GM19452 (cell line): ENCODE results near the gene PLAGL2.

Experiments
- ATAC-seq: cut with Tn5 transposase; IDR thresholded peaks from one replicate; pipeline ENCODE4 v1.9.1; 2021; ENCODE audit not compliant: unreplicated experiment

The PLAGL2 gene

DNA sequence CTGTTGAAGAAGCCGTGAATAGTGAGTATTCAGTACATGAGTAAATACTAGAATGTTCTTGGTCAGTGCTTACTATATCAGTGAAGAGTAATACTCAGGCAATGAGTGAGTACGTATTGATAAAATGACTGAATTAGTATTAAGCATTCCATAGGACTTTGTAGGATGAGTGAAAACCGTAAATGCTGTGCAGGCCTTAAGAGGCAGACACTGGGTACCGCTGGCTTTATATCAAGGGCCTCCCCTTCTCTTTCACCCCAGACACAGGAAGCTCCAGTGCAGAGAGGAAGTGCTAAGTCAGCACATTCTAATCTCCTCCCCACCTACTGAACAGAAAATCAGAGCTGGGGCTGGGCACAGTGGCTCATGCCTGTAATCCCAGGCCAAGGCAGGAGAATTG lies 24.3 kb upstream of the PLAGL2 start:
- ATAC-seq: no peak

DNA sequence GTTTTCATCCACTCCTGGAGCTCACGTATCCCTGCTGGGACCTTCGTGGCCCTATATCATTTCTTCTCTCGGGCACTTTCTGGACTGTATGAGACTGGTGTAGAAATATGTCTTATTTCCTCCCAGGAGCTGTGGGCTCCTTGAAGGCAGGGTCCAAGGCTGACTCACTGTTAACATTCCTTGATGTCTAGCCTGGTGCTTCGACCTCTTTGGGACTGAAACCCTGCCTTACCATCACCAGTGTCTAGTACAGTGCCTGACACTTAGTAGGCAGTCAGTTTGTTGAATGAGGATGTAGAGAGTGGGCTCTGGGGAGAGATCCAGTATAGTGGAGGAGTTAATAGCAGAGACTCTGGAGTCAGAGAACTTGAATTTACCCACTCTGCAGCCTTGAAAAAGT lies 23.7 kb upstream of the PLAGL2 start:
- no peak for ATAC-seq

DNA sequence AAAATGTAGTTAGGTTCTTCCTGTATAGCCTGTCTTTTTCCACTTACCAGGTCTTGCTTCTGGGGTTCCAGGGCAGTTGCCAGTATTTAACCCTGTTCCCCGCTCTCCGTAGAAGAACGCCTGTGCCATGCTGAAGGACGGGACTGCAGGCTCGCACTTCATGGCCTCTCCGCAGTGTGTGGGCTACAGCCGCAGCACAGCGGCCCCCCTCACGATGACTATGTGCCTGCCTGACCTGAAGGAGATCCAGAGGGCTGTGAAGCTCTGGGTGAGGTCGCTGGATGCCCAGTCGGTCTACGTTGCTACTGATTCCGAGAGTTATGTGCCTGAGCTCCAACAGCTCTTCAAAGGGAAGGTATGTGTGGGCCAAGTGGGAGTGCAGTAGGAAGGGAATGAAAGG lies 23.2 kb upstream of the PLAGL2 start:
- ATAC-seq: no peak

DNA sequence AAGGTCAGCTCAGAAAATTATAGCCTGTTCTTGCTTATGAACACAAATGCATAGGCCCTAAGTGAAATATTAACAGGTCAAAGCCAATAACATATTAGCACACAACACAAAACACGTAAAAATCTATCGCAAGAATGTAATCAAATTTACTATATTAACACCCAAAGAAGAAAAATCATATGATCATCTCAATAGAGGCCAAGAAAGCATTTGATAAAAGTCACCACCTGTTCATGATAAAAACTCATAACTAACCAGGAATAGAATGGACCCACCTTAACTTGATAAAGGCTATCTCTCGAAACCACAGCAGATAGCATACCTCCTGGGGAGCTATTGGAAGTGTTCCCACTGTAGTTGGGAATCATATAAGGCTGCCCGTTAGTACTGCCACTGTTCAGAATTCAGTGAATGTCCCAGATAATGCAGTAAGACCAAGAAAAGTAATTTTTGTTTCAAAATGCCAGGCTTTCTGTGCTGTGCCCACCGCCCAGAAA lies 21.8 kb upstream of the PLAGL2 start:
- no peak for ATAC-seq

DNA sequence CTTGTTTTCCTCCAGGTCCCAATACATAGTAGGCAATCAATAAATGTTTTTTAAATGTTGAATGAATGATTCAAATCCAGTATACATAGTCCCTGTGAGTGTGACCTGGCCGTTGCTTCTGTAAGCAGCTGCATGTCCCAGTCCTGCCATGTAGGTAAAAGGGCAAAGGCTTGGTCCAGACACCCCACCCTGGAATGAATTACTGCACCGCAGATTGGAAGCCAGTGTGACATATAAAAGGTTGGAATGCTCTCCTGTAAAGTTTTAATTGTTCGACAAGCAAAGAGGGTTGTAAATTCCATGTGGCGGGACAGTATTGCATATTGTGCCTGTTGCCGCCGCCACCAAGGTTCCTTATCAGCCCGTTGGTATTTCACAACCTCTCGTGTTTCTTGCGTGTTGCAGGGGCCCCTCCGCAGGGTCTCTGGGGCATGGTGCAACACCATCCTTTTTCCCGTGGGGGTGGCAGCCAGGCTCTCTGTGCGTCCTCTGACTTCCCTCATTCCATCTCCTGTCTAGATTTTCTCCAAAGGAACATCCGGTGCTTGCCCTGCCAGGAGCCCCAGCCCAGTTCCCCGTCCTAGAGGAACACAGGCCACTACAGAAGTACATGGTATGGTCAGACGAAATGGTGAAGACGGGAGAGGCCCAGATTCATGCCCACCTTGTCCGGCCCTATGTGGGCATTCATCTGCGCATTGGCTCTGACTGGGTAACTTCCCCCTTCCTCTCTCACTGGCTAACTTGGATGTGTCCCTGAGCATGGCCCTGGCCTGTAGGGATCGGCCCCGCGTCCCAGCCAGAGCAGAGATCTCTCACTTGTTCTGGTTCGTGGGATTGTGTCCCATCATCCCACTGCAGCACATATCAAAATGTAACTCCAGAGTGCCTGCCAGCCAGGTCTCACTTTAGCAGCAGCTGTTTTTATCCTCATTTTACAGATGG lies 20.5 kb upstream of the PLAGL2 start:
- no peak for ATAC-seq

DNA sequence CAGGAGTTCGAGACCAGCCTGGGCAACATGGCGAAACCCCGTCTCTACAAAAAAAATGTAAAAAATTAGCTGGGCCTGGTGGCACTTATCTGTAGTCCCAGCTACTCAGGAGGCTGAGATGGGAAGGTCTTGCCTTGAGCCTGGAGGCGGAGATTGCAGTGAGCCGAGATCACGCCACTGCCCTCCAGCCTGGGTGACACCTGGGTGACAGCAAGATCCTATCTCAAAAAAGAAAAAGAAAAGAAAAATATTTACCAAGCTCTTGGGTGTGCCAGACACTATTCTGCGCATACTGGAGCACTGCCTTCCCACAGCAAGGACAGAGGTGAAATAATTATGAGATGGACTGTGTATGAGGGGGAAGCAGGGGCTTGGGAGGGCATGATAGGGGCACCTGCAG lies 19.8 kb upstream of the PLAGL2 start:
- no peak for ATAC-seq

DNA sequence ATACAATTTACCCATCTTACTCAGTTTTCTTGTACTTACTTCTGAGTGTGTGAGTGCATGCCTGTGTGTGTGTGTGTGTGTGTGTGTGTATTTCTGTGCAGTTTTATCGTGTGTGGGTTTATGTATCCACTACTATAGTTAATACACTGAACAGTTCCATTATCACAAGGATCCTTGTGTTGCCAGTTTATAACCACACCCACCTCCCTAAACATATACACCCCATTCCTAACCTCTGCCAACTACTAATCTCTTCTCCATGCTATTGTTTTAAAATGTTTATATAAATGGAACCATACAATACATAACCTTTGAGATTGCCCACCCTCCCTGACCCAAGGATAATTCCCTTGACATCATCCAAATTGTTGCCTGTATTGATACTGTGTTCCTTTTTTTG lies 18.8 kb upstream of the PLAGL2 start:
- no peak for ATAC-seq

DNA sequence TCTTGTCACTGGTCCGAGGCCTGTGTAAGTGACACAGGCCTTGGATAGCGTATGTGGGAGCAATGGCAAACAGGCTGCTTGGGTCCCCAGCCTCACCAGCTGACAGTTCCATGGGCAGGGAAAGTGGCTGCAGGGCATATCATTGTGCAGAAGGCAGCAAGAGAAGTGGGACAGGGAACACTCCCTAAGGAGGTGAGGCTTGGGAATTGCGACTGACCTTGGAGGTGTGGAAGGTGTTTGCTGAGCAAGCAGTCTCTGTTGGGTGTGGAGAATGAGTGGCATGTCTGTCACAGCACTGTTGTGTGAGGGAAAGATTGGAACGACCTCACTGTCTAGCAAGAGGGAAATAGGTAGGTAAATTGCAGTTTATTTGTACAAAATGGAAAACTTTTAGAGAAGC lies 16.9 kb upstream of the PLAGL2 start:
- ATAC-seq: no peak

DNA sequence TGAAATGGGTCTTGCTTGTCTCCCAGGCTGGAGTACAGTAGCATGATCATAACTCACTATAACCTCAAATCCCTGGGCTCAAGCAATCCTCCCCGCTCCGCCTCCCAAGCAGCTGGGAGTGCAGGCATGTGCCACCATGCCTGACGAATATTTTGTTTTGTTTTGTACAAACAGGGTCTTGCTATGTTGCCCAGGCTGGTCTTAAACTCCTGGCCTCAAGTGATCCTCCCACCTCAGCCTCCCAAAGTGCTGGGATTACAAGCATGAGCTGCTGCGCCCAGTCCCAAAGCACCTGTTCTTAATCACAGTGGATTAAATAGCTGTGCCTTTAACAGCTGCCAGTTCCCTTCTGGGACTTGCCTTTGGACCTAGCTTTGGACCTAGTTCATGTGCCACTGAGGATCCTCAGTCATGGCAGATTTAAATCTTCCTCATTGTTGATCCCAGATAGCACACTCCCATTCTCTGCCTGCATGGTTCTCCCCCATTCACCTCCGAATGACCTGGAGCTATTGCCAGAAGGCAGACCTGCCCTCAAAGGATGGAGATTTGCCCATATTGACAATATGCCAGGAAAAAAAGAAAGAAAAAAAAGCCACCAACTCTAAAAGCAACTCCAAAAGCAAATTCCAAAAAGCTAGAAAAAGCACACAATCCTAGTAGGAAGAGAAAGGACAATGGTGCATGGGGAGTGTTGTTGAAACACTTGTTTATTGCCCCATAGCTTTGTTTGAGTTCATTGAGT lies 10.8 kb upstream of the PLAGL2 start:
- ATAC-seq: no peak

DNA sequence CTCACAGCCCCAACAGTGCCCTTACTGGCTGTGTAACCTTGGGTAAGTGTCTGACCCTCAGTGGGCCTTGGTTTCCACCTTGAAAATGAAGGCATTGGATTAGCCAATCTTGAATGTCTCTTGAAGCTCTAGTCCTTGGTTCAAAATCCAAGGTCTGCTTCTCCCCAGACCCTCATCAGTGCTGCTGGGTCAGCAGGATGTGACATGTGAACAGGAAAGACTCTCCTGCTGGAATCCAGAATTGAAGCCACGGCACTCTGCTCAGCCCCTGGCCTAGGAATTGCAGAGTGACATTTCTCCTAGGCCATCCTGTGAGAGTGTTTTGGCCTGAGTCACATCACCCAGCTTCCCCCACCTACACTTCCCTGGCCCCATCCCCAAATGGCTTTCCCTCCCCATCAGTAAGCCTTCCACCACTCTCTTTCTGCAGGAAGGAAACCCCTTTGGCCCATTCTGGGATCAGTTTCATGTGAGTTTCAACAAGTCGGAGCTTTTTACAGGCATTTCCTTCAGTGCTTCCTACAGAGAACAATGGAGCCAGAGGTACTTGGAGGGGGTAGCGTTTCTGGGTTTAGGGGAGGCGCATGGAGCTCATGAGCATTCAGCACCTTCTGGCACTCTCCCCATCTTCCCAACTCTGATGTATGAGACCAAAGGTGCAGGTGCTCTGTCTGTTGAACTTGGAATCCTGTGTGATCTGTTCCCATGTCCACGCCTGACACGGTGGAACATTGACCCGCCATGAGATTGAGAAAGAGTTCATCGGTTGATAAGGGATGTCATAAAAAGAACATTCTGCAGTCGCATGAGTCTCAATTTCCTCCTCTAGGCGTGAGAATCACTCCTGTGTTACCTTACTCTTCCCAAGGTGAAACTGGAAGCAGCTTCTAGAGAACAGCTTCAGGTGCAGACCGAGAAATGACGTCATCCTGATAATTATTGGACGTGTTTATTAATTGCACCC lies 8.9 kb upstream of the PLAGL2 start:
- ATAC-seq: no peak

DNA sequence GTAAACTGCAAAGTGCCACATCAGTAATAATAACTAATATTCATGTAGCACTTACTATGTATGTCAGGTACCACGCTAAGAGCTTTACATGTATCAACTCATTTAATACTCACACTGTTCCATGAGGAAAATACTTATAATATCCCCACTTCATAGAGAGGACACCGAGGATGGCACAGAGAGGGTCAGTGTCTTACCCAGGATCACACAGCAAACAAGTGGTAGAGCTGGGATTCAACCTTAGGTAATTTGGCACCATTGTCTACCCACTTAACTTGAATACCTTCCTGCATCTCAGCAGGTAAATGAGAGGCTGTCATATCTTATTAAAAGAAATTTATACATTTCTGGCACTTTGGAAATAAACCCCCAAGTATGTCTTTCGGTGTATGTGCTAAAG lies 8.2 kb upstream of the PLAGL2 start:
- ATAC-seq: no peak

DNA sequence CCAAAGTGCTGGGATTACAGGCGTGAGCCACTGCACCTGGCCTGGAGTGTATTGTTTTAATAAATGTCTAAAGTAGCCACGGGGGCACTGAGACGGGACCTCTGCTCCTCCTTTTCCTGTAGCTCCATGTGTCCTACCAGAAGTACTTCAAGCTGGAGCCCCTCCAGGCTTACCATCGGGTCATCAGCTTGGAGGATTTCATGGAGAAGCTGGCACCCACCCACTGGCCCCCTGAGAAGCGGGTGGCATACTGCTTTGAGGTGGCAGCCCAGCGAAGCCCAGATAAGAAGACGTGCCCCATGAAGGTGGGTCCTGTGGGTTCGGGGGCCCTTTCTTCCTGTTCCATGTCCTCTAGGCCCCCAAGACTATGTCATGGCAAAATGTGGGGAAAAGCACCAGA lies 7.6 kb upstream of the PLAGL2 start:
- no peak for ATAC-seq

DNA sequence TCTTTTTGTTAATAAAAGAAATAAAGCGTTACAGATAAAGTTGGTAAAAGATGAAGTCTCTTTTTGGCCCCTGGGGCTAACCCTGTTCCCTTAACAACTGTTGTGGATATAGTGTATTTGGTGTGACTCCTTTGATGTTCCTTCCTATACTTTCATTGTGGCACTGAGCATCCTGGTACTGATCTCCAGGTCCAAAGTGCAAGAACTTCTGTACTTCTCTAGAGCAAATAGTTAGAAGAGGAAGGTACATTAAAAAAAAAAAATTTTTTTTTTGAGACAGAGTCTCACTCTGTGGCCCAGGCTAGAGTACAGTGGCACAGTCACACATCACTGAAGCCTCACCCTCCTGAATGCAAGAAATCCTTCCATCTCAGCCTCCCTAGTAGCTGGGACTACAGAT lies 6.3 kb upstream of the PLAGL2 start:
- no peak for ATAC-seq

DNA sequence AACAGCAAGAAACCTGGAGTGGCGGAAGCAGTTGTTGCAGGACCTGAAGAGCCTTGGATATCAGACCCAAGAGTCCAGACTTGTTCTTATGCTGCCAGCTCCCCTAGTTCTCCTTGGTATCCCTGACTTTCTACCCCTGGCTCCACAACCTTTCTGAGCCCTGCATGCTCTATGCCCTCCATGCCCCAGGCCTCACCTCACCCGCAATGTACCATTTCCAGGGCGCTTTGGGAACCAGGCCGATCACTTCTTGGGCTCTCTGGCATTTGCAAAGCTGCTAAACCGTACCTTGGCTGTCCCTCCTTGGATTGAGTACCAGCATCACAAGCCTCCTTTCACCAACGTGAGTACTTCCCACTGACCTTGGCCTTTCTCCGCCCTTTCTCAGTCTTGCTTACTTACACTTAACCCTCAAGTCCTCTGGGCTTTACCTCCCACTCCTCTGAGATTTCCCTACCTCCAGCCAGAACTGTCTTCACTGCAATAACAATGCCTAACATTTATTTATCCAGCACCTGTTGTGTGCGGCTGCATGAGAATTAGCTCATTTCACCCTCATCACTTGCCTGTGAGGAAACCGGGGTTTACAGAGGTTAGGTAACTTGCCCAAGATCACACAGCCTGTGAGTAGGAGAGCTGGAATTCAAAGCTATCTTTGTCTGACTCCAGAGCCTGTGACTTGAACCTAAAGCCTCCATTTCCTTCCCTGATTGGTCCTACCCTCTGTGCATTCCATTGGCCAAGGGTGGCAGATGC lies 2.5 kb upstream of the PLAGL2 start:
- no peak for ATAC-seq

DNA sequence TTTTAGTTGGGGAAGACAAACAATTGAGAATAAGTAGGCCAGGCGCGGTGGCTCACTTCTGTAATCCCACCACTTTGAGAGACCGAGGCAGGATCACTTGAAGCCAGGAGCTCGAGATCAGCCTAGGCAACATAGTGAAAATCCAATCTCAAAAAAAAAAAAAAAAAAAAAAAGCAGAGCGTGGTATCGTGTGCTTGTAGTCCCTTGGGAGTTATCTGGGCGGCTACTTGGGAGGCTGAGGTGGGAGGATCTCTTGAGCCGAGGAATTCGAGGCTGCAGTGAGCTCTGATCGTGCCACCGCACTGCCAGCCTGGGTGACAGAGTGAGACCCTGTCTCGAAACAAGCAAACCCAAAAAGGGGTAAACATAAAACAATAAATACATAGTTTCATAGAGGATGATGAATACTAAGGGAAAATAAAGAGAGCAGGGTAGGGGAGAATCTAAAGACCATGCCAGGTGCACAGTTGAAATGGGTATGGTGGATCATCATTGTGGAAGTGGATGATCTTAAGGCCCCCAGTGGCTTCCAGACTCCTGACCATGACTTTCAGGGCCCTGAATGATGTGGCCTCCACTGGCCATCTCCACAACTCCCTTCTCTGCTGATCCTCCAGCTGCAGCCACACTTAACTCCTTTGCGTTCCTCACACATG lies 1.1 kb upstream of the PLAGL2 start:
- ATAC-seq: no peak

DNA sequence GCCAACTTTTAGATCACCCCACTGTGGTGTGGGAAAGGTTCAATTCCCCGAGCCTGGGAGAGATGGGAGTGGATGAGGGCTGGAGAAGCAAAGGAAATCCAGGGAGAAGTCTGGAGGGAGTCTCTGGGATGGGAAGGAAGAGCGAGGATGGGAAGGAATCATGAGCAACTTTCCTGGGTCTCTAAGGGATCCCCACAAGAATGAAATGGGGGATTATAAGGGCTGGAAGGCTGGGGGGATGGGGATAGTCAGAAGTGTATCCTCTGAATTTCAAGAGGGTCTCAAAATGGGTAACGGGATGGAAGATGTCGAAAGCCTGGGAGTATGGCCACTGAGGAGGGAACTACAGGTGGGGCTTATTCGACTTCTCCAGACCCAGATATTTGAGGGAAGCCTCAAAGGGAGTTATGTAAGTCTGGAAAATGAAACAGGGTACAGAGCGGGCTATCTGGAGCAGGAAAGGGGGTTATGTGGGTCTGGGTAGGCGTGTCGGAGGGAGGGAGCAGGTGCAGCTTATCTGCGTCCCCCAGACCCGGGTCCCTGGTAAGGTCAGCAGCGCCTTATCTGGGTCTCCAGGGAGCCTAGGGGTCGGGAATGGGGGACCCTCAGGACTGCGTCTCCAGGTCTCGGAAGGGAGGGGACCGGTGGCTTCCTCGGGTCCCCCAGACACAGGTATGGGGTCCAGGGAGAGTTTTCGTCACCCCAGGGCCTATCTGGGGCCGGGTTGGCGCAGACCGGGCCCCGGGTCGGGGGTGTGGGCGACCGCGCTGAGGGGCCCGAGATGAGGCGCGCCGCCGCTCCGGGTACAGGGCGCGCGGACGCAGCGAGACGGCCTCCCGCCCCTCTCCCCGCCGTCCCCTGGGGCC lies 550 bp downstream of the PLAGL2 start:
- peak; percentile 4 for ATAC-seq

DNA sequence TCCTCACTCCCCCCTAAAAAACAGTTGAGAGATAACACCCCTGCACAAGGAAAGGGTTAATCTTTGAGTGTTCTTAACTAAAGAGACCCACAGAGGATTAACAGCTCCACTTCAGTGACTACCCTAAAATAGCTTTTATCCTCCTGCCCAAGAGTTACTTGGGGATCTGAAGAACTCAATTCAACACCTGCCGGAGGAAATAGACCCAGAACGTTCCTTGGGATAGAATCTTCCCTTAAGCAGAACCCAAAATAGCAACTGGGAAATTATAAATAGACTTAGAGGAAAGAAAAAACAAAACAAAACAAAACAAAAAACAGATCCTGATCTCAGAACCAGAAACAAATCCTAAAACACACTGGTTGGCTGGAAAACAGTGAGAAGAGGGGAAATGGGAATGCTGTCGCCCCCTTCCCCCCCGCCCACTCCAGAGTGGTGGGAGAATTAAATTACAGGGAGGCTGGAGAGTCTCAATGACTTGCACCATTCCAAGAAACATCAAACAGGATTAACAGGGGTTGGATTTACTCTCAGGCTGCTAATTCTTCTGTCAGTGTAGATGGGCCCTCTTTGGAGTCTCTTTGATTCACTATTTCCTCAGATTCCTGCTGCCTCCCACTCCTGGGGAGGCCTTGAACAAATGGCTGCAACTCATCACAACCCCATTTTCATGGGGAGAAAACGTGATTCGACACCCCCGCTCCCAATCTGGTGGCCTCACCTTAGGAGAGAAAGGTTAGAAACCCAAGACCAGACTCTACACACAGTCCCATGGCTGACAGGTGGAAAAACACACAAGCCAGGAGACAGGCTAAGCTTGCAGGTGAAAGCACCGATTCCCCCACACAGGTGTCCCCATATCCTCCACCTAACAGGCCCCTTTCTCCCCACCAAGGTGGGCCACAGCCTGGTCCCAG lies 1.4 kb downstream of the PLAGL2 start:
- ATAC-seq: no peak
